Ectodermal cell (in vitro differentiated cells): Measurements from ENCODE around the gene ADCY1.
A peak's percentile ranks its signal among the peaks of the same experiment; 100 is the strongest.

ENCODE experiments used
- H3K27ac ChIP-seq: 2 replicates; pipeline ENCODE4 v1.7.0; 2013; ENCODE audit warnings: mild to moderate bottlenecking, low read depth, low read length; ENCODE audit not compliant: insufficient read depth, poor library complexity, severe bottlenecking
- H3K27me3 ChIP-seq: 2 replicates; pipeline ENCODE4 v1.7.0; 2013; ENCODE audit warnings: mild to moderate bottlenecking, low read length; ENCODE audit not compliant: insufficient read depth, control insufficient read depth, poor library complexity, severe bottlenecking
- H3K36me3 ChIP-seq: one replicate; pipeline ENCODE4 v1.7.0; 2013; ENCODE audit warnings: low read length; ENCODE audit not compliant: control insufficient read depth, insufficient read depth
- H3K4me1 ChIP-seq: one replicate; pipeline ENCODE4 v1.7.0; 2013; ENCODE audit warnings: low read length; ENCODE audit not compliant: control insufficient read depth, insufficient read depth
- H3K4me3 ChIP-seq: 2 replicates; pipeline ENCODE4 v1.7.0; 2013; ENCODE audit warnings: low read depth, low read length, control low read depth; ENCODE audit not compliant: insufficient read depth
- H3K9me3 ChIP-seq: 2 replicates; pipeline ENCODE4 v1.7.0; 2013; ENCODE audit warnings: mild to moderate bottlenecking, low read length, moderate library complexity; ENCODE audit not compliant: control insufficient read depth
- WGBS, 2 experiments: methylation state at CpG; one replicate each; pipeline ENCODE4 v1.1.7; 2013; ENCODE audit warnings: missing lambda C conversion rate in 2 of 2; 5-methylcytosine and 5-hydroxymethylcytosine counted together

ADCY1 gene

DNA sequence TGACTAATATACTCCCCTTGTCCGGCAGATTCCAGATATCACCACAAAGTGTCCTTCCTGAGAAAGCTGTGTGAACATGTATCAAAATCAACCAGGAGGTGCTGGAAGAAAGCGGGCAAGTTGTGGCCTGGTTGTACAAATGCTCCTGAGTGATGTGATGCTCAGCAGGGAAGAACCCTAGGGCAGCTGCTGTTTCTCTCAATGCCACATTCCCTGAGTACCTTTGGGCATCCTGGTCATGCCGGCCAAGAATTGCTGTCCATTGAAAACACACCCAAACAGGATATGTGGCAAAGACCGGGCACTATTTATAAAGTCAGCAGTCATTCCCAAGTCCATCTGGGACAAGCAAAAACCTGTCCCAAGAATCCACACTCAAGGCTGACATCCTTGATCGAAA, 7.8 kb upstream of the ADCY1 start:
- Histone ChIP-seq H3K36me3 (no peaks in the 10 kb centered on the region), H3K4me3 (no peak overlapping the region), H3K9me3 (no peaks in the 10 kb centered on the region), H3K4me1 (peaks cover 12% of the 10 kb centered on the region), H3K27ac (no peak overlapping the region), H3K27me3 (no peaks in the 10 kb centered on the region)
- 94 to 98% methylated on average over 5 of the region's 5 CpGs for WGBS, 2 experiments

DNA sequence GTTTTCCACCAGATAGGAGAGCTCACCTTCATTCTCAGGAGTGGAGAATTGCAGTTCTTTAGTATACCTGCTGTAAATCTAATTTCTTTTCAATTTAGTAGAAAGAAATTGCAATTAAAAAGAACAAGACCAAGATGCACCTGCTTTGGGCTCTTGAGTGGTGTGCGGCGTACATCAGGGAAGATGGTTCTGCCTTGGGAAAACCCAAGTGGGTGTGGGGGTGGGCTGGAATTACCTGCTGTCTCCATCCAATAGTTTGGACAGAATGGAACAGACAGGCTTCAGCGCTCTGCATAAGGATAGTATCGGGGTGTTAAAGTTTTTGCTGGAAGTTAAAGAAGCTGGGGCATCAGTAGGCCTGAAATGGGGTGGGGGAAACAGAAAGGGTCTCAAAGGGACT, 7.2 kb upstream of the ADCY1 start:
- Histone ChIP-seq H3K27ac (no peak overlapping the region), H3K4me1 (peaks cover 12% of the 10 kb centered on the region), H3K36me3 (no peaks in the 10 kb centered on the region), H3K4me3 (no peak overlapping the region), H3K9me3 (no peaks in the 10 kb centered on the region), H3K27me3 (no peaks in the 10 kb centered on the region)
- 95 to 96% methylated on average over 4 of the region's 4 CpGs for WGBS, 2 experiments

- H3K4me1 ChIP-seq: peaks cover 12% of the 10 kb centered on the region
- WGBS, 2 experiments: 89 to 94% methylated on average over 1 of the region's 1 CpG
- H3K9me3 ChIP-seq: no peaks in the 10 kb centered on the region
- peaks cover 7% of the 10 kb centered on the region for H3K27me3 ChIP-seq
- no peak overlapping the region for H3K27ac ChIP-seq
- no peak overlapping the region for H3K4me3 ChIP-seq
- H3K36me3 ChIP-seq: no peaks in the 10 kb centered on the region
These were observed 6.5 kb upstream of the ADCY1 start for GRCh38 chr7:45567713-45568112.

DNA sequence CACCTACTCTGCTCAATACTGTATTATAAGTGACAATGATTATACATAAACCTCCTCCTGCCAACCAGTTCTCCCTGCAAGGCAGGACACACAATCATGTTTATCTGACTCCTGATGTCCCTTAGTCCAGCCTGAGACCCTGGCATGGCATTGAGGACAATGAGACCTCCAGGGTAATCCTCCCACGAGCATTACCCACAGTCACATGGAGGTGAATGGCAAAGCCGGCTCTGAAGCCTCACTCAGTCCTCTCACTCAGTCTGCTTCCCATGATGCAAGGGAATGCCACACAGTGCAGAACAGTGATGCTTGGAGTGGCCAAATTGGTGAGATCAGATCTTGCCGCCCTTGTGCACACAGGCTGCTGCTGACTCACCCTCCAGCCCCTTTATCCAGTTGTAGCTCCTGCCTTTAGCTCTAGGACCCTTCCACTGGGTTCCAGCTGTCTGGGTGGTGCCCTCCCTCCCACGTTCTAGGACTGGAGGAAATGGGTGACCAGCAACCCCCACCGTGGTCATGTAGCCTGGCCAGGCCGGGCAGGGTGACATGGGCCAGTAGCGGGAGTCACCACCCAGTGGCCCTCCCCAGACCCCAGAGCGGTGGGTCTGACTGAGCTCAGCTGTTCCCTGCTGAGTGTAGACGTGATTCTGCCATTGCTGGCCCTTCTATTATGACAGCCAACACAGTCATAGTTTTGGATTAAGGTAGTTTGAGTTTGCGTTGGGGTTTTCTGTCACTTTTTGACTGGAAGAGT, 5.5 kb upstream of the ADCY1 start:
- no peaks in the 10 kb centered on the region for H3K36me3 ChIP-seq
- 87 to 91% methylated on average over 10 of the region's 10 CpGs for WGBS, 2 experiments
- peaks cover 17% of the 10 kb centered on the region for H3K27me3 ChIP-seq
- no peak overlapping the region for H3K27ac ChIP-seq
- no peak overlapping the region for H3K4me3 ChIP-seq
- peaks cover 13% of the 10 kb centered on the region for H3K4me1 ChIP-seq
- no peaks in the 10 kb centered on the region for H3K9me3 ChIP-seq

- Histone ChIP-seq H3K36me3 (no peaks in the 10 kb centered on the region), H3K4me3 (no peak overlapping the region), H3K27me3 (peaks cover 22% of the 10 kb centered on the region), H3K9me3 (no peaks in the 10 kb centered on the region), H3K27ac (no peak overlapping the region), H3K4me1 (peaks cover 14% of the 10 kb centered on the region)
- WGBS, 2 experiments: 94% methylated on average over 1 of the region's 1 CpG
These were observed 4.9 kb upstream of the ADCY1 start for GRCh38 chr7:45569290-45569685.

- Histone ChIP-seq H3K27me3 (peaks cover 34% of the 10 kb centered on the region), H3K4me1 (peaks cover 11% of the 10 kb centered on the region), H3K36me3 (no peaks in the 10 kb centered on the region), H3K4me3 (no peak overlapping the region), H3K9me3 (no peaks in the 10 kb centered on the region), H3K27ac (no peak overlapping the region)
- WGBS, 2 experiments: 92 to 98% methylated on average over 9 of the region's 9 CpGs
These were observed 3.4 kb upstream of the ADCY1 start for GRCh38 chr7:45570797-45571196.

DNA sequence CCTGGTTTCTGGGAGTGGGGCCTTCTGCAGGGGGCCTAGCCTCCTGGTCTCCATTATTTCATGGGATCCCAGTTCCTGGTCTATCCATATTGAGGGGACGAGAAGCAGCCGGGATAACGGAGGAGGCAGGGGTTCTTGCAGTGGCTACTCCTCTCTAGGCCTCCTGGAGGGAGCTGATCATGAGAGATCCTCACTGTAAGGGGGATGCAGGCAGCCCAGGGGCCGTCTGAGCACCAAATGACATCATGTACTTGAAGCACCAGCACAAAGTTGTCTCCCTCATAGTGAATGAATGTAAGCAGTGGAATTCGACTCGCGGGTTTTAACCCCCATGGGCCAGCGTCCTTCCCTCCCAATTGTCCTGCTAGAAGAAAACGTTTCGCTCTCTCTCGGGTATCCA, 964 bp upstream of the ADCY1 start:
- H3K36me3 ChIP-seq: no peaks in the 10 kb centered on the region
- no peak overlapping the region for H3K4me3 ChIP-seq
- H3K9me3 ChIP-seq: no peaks in the 10 kb centered on the region
- peaks cover 43% of the 10 kb centered on the region for H3K27me3 ChIP-seq
- H3K27ac ChIP-seq: no peak overlapping the region
- H3K4me1 ChIP-seq: peaks cover 15% of the 10 kb centered on the region
- WGBS, 2 experiments: 53 to 57% methylated on average over 11 of the region's 11 CpGs

- Histone ChIP-seq H3K27me3 (peaks cover 43% of the 10 kb centered on the region), H3K4me1 (peaks cover 24% of the 10 kb centered on the region), H3K9me3 (no peaks in the 10 kb centered on the region), H3K4me3 (peak overlapping the region; percentile 63), H3K27ac (no peak overlapping the region), H3K36me3 (no peaks in the 10 kb centered on the region)
- 0 to 1% methylated on average over 60 of the region's 60 CpGs for WGBS, 2 experiments
These were observed 174 bp downstream of the ADCY1 start for GRCh38 chr7:45574416-45574668.

DNA sequence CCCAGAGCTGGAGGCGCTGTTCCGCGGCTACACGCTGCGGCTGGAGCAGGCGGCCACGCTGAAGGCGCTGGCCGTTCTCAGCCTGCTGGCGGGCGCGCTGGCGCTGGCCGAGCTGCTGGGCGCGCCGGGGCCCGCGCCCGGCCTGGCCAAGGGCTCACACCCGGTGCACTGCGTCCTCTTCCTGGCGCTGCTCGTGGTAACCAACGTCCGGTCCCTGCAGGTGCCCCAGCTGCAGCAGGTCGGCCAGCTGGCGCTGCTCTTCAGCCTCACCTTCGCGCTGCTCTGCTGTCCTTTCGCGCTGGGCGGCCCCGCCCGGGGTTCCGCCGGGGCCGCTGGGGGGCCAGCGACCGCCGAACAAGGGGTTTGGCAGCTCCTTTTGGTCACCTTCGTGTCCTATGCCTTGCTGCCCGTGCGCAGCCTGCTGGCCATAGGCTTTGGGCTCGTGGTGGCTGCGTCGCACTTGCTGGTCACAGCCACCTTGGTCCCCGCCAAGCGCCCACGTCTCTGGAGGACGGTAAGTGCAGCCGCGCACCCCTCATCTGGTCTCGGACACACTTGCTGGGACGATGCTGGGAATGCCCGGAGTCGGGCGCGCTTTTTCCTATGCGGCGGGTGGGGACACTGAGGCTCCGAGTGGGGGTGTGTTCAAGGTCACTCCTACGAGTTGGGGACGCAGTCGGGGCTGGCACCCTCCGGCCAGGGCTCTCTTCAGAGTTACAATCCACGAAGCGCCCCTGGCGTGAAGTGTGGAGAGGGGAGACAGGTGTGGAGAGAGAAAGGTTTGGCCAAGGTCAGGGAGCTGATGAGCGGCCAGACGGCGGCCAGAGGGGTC, 717 bp downstream of the ADCY1 start:
- no peaks in the 10 kb centered on the region for H3K36me3 ChIP-seq
- peaks cover 27% of the 10 kb centered on the region for H3K4me1 ChIP-seq
- H3K27me3 ChIP-seq: peaks cover 43% of the 10 kb centered on the region
- no peaks in the 10 kb centered on the region for H3K9me3 ChIP-seq
- WGBS, 2 experiments: 1% methylated on average over 72 of the region's 72 CpGs
- H3K27ac ChIP-seq: no peak overlapping the region
- peak overlapping the region; percentile 63 for H3K4me3 ChIP-seq

DNA sequence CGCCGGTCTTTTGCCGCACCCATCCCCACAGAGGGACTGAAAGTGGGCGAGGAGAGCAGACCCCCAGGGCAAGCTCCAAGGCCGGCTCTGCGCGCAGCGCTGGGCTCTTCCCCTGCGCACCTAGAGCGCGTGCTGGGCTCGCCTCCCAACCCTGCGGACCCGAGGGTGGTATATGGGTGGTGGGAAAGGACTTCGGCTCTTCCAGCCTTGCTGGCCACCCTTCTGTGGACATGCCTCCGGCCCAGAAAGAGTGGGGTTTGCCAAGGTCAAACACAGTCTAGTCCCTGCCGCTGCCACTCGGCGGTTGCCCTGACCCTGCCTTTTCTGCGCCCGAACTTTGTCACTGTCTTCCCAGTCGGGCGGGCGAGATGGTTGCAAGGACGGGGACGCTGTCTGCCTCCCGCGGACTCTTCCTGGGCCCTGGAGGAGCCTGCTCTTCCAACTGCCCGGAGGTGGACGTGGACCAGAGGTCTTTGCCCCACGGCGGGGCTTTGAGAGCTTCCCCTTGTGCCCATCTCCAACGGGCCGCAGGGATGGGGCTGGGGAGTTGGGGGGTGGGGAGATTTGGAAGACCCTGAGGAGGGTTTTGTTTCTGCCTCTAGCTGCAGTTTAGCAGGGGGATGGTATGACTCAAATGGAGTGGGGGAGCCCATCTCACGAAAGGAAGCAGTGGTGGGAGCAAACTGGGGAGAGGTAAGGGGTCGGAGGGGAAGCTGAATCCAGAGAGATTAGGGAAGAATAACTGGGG, 1.5 kb downstream of the ADCY1 start:
- Histone ChIP-seq H3K36me3 (no peaks in the 10 kb centered on the region), H3K9me3 (no peaks in the 10 kb centered on the region), H3K4me3 (peak overlapping the region; percentile 63), H3K4me1 (peaks cover 27% of the 10 kb centered on the region), H3K27me3 (peaks cover 43% of the 10 kb centered on the region), H3K27ac (no peak overlapping the region)
- 16 to 19% methylated on average over 36 of the region's 36 CpGs for WGBS, 2 experiments
